Neural cell (in vitro differentiated cells): Measurements from ENCODE around the gene TATDN2. TPM values are rescaled to one million over a fixed set of nuclear protein-coding genes. Genes with fewer than 3 reads are reported as not detected.

ENCODE experiments used
- H2AFZ ChIP-seq: fragments of 200-600, 300-800 bp; sonication (generic), shearing (Covaris generic); 2 replicates; pipeline ENCODE4 v1.6.0; 2014; ENCODE audit warnings: low read depth, mild to moderate bottlenecking, antibody characterized with exemption, low read length, moderate library complexity
- H3F3A ChIP-seq: fragments of 200-600 bp; shearing (Covaris generic); 2 replicates; pipeline ENCODE4 v1.6.1; 2016; ENCODE audit warnings: mild to moderate bottlenecking, moderate library complexity, mixed read lengths, antibody characterized with exemption, low read length; ENCODE audit not compliant: insufficient read depth, poor library complexity, severe bottlenecking
- H3K27ac ChIP-seq: fragments of 200-600, 300-800 bp; sonication (generic), shearing (Covaris generic); 2 replicates; pipeline ENCODE4 v1.5.1; 2014; ENCODE audit warnings: mild to moderate bottlenecking, low read length, moderate library complexity
- H3K27me3 ChIP-seq: fragments of 300-800, 200-600 bp; sonication (generic), shearing (Covaris generic); 2 replicates; pipeline ENCODE4 v1.6.0; 2014; ENCODE audit warnings: mild to moderate bottlenecking, low read depth, low read length, moderate library complexity; ENCODE audit not compliant: insufficient read depth
- H3K36me3 ChIP-seq: fragments of 300-800, 200-600 bp; sonication (generic), shearing (Covaris generic); 2 replicates; pipeline ENCODE4 v1.5.1; 2014; ENCODE audit warnings: mild to moderate bottlenecking, antibody characterized with exemption, low read length, moderate library complexity; ENCODE audit not compliant: insufficient read depth
- H3K4me2 ChIP-seq: fragments of 300-800, 200-600 bp; sonication (generic), shearing (Covaris generic); 2 replicates; pipeline ENCODE4 v1.6.0; 2014; ENCODE audit warnings: mild to moderate bottlenecking, low read length
- H3K4me3 ChIP-seq: fragments of 300-800, 200-600 bp; sonication (generic), shearing (Covaris generic); 2 replicates; pipeline ENCODE4 v1.5.1; 2014; ENCODE audit warnings: mild to moderate bottlenecking, low read length, moderate library complexity
- H3K79me2 ChIP-seq: fragments of 200-600 bp; shearing (Covaris generic); replicated peaks from 2 replicates; pipeline ENCODE4 v1.6.0; 2014; ENCODE audit warnings: mild to moderate bottlenecking, low read length, moderate library complexity; ENCODE audit not compliant: insufficient read depth
- H3K9ac ChIP-seq: fragments of 300-800, 200-600 bp; sonication (generic), shearing (Covaris generic); 2 replicates; pipeline ENCODE4 v1.6.1; 2016; ENCODE audit warnings: mild to moderate bottlenecking, low read length, mixed read lengths
- H3K9me2 ChIP-seq: fragments of 200-600 bp; shearing (Covaris generic); 2 replicates; pipeline ENCODE4 v1.6.1; 2016; ENCODE audit warnings: mild to moderate bottlenecking, low read length, mixed read lengths; ENCODE audit not compliant: insufficient read depth
- H3K9me3 ChIP-seq: fragments of 200-600, 300-800 bp; sonication (generic), shearing (Covaris generic); 2 replicates; pipeline ENCODE4 v1.6.1; 2016; ENCODE audit warnings: mild to moderate bottlenecking, mixed run types, low read length, moderate library complexity, mixed read lengths
- H4K20me1 ChIP-seq: fragments of 200-600 bp; shearing (Covaris generic); 2 replicates; pipeline ENCODE4 v1.6.1; 2016; ENCODE audit warnings: mild to moderate bottlenecking, mixed run types; ENCODE audit not compliant: insufficient read depth
- CTCF ChIP-seq: fragments of 450-650 bp; IDR thresholded peaks from 2 replicates; pipeline ENCODE4 v1.5.1; 2014; ENCODE audit warnings: antibody characterized with exemption, mild to moderate bottlenecking, moderate library complexity; ENCODE audit not compliant: poor library complexity, severe bottlenecking
- EP300 ChIP-seq: fragments of 450-650 bp; conservative IDR thresholded peaks from 2 replicates; pipeline ENCODE4 v1.6.1; 2014; ENCODE audit warnings: antibody characterized with exemption, mild to moderate bottlenecking, moderate library complexity; ENCODE audit not compliant: poor library complexity, severe bottlenecking
- EZH2 ChIP-seq: fragments of 200-600, 300-800 bp; shearing (Covaris generic), sonication (generic); IDR thresholded peaks from 2 replicates; pipeline ENCODE4 v1.6.1; 2014; ENCODE audit warnings: antibody characterized with exemption, low read length, borderline replicate concordance, mild to moderate bottlenecking; ENCODE audit not compliant: insufficient read depth, poor library complexity, severe bottlenecking
- MXI1 ChIP-seq: fragments of 450-650 bp; conservative IDR thresholded peaks from 2 replicates; pipeline ENCODE4 v1.6.1; 2014; ENCODE audit warnings: antibody characterized with exemption, mild to moderate bottlenecking; ENCODE audit not compliant: poor library complexity, severe bottlenecking
- POLR2AphosphoS5 ChIP-seq: IDR thresholded peaks from 2 replicates; pipeline ENCODE4 v1.6.1; 2012
- RAD21 ChIP-seq: fragments of 450-650 bp; conservative IDR thresholded peaks from 2 replicates; pipeline ENCODE4 v1.6.1; 2014; ENCODE audit warnings: antibody characterized with exemption, mild to moderate bottlenecking, moderate library complexity
- REST ChIP-seq: IDR thresholded peaks from 2 replicates; pipeline ENCODE4 v1.6.1; 2012; ENCODE audit warnings: borderline replicate concordance
- SMC3 ChIP-seq: fragments of 450-650 bp; conservative IDR thresholded peaks from 2 replicates; pipeline ENCODE4 v1.6.1; 2014; ENCODE audit warnings: antibody characterized with exemption, mild to moderate bottlenecking, moderate library complexity; ENCODE audit not compliant: poor library complexity
- TAF1 ChIP-seq: IDR thresholded peaks from 2 replicates; pipeline ENCODE4 v1.6.1; 2012; ENCODE audit warnings: low read depth
- polyA plus RNA-seq: library from polyadenylated mRNA; depleted of rRNA; stranded (reverse); fragments of >200 nt; gene quantifications from 2 replicates; pipeline ENCODE4 v1.2.3, GENCODE V29; 2014

Gene TATDN2
- polyA plus RNA-seq, 1 donor from 2014 or later = 22.1 TPM

GRCh38 chr3:10291641-10292040 is 43.4 kb downstream of the TATDN2 start:
- H3K36me3 ChIP-seq = no peaks in the 10 kb centered on the region
- H3K9me3 ChIP-seq = no peaks in the 10 kb centered on the region
- TF ChIP-seq EZH2 (no peak), CTCF (no peak), REST (no peak), TAF1 (no peak), SMC3 (no peak), POLR2AphosphoS5 (no peak), RAD21 (no peak), EP300 (no peak), MXI1 (no peak)
- H3K4me3 ChIP-seq = no peak overlapping the region
- no peak overlapping the region for H3K9ac ChIP-seq
- no peak overlapping the region for H3K4me2 ChIP-seq
- H3K27me3 ChIP-seq = no peaks in the 10 kb centered on the region
- H2AFZ ChIP-seq = no peak overlapping the region
- no peaks in the 10 kb centered on the region for H3K79me2 ChIP-seq
- H3K9me2 ChIP-seq = no peaks in the 10 kb centered on the region
- H3K27ac ChIP-seq = no peak overlapping the region
- H4K20me1 ChIP-seq = no peaks in the 10 kb centered on the region
- H3F3A ChIP-seq = no peaks in the 10 kb centered on the region

GRCh38 chr3:10292505-10293419 is 44.5 kb downstream of the TATDN2 start, which contains the start of gene GHRL:
TSS of gene GHRL (minus strand) at chr3:10292947. CDS start at chr3:10290180, 2,767 bp downstream.
- Histone ChIP-seq H3K9me2 (no peaks in the 10 kb centered on the region), H2AFZ (no peak within 1 kb of the TSS), H3K4me2 (no peak within 1 kb of the TSS), H3K27ac (no peak within 1 kb of the TSS), H4K20me1 (no peaks in the 10 kb centered on the region), H3K79me2 (no peaks in the 10 kb centered on the region), H3K36me3 (no peaks in the 10 kb centered on the region), H3K27me3 (no peaks in the 10 kb centered on the region), H3K9ac (no peak within 1 kb of the TSS), H3F3A (no peaks in the 10 kb centered on the region), H3K9me3 (no peaks in the 10 kb centered on the region), H3K4me3 (no peak within 1 kb of the TSS)
- TF ChIP-seq CTCF = no peak
